GM10266 (cell line): ENCODE data around the gene GPR149.

Experiments
- DNase-seq: peaks from one replicate; pipeline ENCODE4 v3.0.0; 2012; ENCODE audit errors: extremely low spot score
- TF ChIP-seq, protein P1 (sequence below): IDR thresholded peaks from 2 replicates; pipeline ENCODE4 v1.5.1; 2012; ENCODE audit warnings: mild to moderate bottlenecking, low read depth; ENCODE audit not compliant: control insufficient read depth, insufficient read depth; ENCODE audit errors: missing control alignments

Gene GPR149

DNA sequence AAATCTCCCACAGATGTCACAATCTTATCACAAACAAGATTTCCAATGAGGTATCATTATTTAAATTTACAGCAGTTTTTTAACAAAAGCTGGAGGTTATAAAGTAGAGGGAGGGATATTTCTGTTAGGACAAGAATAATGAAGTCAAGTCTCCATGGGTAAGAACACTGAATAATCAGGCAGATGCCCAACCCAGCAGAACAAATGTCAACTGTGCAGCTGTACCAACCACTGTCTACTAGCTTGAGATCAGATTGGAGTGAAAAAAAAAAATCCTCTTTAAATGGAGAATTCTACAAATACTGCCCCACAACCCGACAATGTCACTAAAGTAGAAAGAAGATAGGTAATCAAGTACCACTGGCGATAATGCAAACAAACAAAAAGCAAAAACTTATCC lies 136.0 kb downstream of the GPR149 start:
- TF ChIP-seq, protein P1, sequence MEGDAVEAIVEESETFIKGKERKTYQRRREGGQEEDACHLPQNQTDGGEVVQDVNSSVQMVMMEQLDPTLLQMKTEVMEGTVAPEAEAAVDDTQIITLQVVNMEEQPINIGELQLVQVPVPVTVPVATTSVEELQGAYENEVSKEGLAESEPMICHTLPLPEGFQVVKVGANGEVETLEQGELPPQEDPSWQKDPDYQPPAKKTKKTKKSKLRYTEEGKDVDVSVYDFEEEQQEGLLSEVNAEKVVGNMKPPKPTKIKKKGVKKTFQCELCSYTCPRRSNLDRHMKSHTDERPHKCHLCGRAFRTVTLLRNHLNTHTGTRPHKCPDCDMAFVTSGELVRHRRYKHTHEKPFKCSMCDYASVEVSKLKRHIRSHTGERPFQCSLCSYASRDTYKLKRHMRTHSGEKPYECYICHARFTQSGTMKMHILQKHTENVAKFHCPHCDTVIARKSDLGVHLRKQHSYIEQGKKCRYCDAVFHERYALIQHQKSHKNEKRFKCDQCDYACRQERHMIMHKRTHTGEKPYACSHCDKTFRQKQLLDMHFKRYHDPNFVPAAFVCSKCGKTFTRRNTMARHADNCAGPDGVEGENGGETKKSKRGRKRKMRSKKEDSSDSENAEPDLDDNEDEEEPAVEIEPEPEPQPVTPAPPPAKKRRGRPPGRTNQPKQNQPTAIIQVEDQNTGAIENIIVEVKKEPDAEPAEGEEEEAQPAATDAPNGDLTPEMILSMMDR: no peak

DNA sequence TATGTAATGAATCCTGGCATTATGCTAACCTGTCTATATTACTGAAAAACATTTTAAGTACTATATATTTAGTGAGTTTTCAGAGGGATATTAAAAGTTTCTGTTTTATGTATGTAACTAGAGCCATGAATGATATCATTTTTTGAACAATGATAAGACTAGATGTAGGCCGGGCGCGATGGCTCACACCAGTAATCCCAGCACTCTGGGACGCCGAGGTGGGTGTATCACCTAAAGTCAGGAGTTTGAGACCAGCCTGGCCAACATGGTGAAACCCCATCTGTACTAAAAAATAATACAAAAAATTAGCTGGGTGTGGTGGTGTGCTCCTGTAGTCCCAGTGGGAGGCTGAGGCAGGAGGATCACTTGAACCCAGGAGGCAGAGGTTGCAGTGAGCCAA lies 139.8 kb downstream of the GPR149 start:
- DNase-seq: no peak

More for the DNA sequence above, 136.0 kb downstream of the GPR149 start:
- DNase-seq: no peak

More for the DNA sequence above, 139.8 kb downstream of the GPR149 start:
- TF ChIP-seq, protein P1: no peak
